Measurements from ENCODE around the gene RGL1. TPM values are rescaled to one million over a fixed set of nuclear protein-coding genes. Genes with fewer than 3 reads are reported as not detected.

RGL1 gene
- total and polyA plus RNA-seq, 9 of the 15 experiments (the other 6 are each of a cell fraction or from before 2014, with no cell fraction given), result under 0.01 to 0.07 (median 0.04) TPM

DNA sequence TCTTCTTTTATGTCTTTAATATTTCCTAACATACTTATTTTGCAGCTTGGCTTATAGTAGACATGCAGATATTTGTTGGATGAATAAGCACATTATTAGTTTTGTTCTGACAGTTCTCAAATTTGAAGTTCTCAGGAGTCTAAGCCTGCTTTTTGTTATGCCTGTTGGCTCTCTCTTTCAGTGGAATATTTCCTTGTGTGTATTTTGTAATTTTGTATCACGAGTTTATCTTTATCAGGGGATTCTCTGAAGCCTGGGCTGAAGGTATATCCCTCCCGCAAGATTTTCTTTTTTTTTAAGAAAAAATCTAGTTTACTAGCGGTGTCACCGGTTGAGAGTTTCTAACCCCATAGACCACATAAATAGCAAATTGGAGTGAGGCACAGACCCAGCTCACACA lies 105.9 kb downstream of the RGL1 start (continued):
- no peak for TF ChIP-seq ZSCAN32 (CRISPR knock-in tag; IDR thresholded peaks at IDR 0.05)
- TF ChIP-seq, protein P1, sequence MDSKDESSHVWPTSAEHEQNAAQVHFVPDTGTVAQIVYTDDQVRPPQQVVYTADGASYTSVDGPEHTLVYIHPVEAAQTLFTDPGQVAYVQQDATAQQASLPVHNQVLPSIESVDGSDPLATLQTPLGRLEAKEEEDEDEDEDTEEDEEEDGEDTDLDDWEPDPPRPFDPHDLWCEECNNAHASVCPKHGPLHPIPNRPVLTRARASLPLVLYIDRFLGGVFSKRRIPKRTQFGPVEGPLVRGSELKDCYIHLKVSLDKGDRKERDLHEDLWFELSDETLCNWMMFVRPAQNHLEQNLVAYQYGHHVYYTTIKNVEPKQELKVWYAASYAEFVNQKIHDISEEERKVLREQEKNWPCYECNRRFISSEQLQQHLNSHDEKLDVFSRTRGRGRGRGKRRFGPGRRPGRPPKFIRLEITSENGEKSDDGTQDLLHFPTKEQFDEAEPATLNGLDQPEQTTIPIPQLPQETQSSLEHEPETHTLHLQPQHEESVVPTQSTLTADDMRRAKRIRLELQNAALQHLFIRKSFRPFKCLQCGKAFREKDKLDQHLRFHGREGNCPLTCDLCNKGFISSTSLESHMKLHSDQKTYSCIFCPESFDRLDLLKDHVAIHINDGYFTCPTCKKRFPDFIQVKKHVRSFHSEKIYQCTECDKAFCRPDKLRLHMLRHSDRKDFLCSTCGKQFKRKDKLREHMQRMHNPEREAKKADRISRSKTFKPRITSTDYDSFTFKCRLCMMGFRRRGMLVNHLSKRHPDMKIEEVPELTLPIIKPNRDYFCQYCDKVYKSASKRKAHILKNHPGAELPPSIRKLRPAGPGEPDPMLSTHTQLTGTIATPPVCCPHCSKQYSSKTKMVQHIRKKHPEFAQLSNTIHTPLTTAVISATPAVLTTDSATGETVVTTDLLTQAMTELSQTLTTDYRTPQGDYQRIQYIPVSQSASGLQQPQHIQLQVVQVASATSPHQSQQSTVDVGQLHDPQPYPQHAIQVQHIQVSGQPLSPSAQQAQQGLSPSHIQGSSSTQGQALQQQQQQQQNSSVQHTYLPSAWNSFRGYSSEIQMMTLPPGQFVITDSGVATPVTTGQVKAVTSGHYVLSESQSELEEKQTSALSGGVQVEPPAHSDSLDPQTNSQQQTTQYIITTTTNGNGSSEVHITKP (IDR thresholded peaks at IDR 0.05; ENCODE audit: partially characterized antibody), result no peak

DNA sequence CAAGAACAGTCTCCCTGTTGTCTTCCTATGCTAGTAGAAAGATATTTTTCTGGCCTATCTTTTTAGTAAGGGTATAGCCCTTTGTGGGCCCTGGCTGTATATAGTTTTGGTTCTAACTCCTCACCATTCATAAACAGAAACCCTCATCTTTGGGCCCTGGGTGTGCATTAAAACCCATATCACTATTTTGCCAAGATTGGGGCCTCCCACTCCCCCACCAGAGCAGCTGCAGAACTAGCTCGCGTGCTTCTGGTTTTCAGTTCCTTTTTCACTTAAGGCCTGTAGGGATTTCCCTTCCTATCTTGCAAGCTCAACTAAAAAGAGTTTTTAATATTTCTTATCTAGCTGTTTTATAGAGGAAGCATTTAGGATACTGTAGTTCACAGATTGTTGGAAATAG lies 106.4 kb downstream of the RGL1 start:
- no peak overlapping the region for H2AFZ ChIP-seq (ENCODE audit: low read depth, low read length)
- no peak for ATAC-seq
- TF ChIP-seq ZNF431 (CRISPR knock-in tag; IDR thresholded peaks at IDR 0.05), result no peak
- no peak for TF ChIP-seq ZNF232 (CRISPR knock-in tag; IDR thresholded peaks at IDR 0.05)
- TF ChIP-seq POLR3G (IDR thresholded peaks at IDR 0.05; ENCODE audit: extremely low read depth, insufficient read length, insufficient replicate concordance), result no peak
- TF ChIP-seq, protein P2, sequence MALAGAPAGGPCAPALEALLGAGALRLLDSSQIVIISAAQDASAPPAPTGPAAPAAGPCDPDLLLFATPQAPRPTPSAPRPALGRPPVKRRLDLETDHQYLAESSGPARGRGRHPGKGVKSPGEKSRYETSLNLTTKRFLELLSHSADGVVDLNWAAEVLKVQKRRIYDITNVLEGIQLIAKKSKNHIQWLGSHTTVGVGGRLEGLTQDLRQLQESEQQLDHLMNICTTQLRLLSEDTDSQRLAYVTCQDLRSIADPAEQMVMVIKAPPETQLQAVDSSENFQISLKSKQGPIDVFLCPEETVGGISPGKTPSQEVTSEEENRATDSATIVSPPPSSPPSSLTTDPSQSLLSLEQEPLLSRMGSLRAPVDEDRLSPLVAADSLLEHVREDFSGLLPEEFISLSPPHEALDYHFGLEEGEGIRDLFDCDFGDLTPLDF (CRISPR knock-in tag; IDR thresholded peaks at IDR 0.05), result no peak
- no peak for TF ChIP-seq SIRT6 (IDR thresholded peaks at IDR 0.05; ENCODE audit: low read depth, low read length)
- TF ChIP-seq DMBX1 (CRISPR knock-in tag; IDR thresholded peaks at IDR 0.05; ENCODE audit: borderline replicate concordance), result no peak
- TF ChIP-seq FOS (IDR thresholded peaks at IDR 0.05; ENCODE audit: extremely low read depth, insufficient read length), result no peak
- TF ChIP-seq, protein P3, sequence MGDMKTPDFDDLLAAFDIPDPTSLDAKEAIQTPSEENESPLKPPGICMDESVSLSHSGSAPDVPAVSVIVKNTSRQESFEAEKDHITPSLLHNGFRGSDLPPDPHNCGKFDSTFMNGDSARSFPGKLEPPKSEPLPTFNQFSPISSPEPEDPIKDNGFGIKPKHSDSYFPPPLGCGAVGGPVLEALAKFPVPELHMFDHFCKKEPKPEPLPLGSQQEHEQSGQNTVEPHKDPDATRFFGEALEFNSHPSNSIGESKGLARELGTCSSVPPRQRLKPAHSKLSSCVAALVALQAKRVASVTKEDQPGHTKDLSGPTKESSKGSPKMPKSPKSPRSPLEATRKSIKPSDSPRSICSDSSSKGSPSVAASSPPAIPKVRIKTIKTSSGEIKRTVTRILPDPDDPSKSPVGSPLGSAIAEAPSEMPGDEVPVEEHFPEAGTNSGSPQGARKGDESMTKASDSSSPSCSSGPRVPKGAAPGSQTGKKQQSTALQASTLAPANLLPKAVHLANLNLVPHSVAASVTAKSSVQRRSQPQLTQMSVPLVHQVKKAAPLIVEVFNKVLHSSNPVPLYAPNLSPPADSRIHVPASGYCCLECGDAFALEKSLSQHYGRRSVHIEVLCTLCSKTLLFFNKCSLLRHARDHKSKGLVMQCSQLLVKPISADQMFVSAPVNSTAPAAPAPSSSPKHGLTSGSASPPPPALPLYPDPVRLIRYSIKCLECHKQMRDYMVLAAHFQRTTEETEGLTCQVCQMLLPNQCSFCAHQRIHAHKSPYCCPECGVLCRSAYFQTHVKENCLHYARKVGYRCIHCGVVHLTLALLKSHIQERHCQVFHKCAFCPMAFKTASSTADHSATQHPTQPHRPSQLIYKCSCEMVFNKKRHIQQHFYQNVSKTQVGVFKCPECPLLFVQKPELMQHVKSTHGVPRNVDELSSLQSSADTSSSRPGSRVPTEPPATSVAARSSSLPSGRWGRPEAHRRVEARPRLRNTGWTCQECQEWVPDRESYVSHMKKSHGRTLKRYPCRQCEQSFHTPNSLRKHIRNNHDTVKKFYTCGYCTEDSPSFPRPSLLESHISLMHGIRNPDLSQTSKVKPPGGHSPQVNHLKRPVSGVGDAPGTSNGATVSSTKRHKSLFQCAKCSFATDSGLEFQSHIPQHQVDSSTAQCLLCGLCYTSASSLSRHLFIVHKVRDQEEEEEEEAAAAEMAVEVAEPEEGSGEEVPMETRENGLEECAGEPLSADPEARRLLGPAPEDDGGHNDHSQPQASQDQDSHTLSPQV (IDR thresholded peaks at IDR 0.05), result no peak
- TF ChIP-seq FOSL1 (tag; conservative IDR thresholded peaks at IDR 0.05), result no peak
- no peak for TF ChIP-seq PML (IDR thresholded peaks at IDR 0.05; ENCODE audit: low read length)
- TF ChIP-seq TRIM28 (IDR thresholded peaks at IDR 0.05), result no peak

More for the DNA sequence above, 106.4 kb downstream of the RGL1 start:
- in situ Hi-C loops (cut with MboI), result no loop called here
- DNase-seq (ENCODE audit: extremely low read depth in 1 of 4, low spot score in 3 of 4), result no peak
- Histone ChIP-seq H3K9ac (ENCODE audit: insufficient read depth in 1 of 2, low read depth in 2 of 2, low read length in 2 of 2) (no peak overlapping the region), H3K4me2 (ENCODE audit: insufficient read depth, low read length) (no peak overlapping the region), H3K36me3 (ENCODE audit: control insufficient read depth, insufficient read depth, low read length) (no peaks in the 10 kb centered on the region), H3K27ac (ENCODE audit: extremely low read depth, low read depth, low read length) (no peak overlapping the region), H3K4me1 (replicated peaks in 1 of 2; ENCODE audit: control insufficient read depth in 2 of 2, insufficient read depth in 2 of 2, low read length in 2 of 2) (peaks cover 0 to 5% of the 10 kb centered on the region in 2 experiments; a peak in 2 of 5 replicates), H3K27me3 (ENCODE audit: control insufficient read depth in 2 of 2, insufficient read depth in 2 of 2, low read length in 2 of 2) (peaks cover 2 to 14% of the 10 kb centered on the region in 2 experiments; a peak in 3 of 5 replicates), H4K20me1 (replicated peaks; ENCODE audit: control insufficient read depth, insufficient read depth, low read length) (no peaks in the 10 kb centered on the region), H3K9me3 (replicated peaks; ENCODE audit: control insufficient read depth, insufficient read depth, low read depth, low read length) (no peaks in the 10 kb centered on the region), H3K79me2 (ENCODE audit: control insufficient read depth, insufficient read depth, low read length) (no peaks in the 10 kb centered on the region), H3K9me1 (ENCODE audit: control insufficient read depth, insufficient read depth, low read length) (no peaks in the 10 kb centered on the region), H3K4me3 (no peak overlapping the region)
- no peak for FAIRE-seq
- no TSS peak for BruUV-seq (replicated peaks)
- intact Hi-C loops (cut with micrococcal nuclease), result loop anchor here (10.0 kb wide), 3 partner anchors 226 to 754 kb away; no protein-coding TSS in a partner anchor
- WGBS (ENCODE audit: insufficient coverage, low coverage, missing lambda C conversion rate), result 5% methylated on average over 2 of the region's 2 CpGs
- CTCF ChIA-PET (ENCODE audit: low intra/inter-chr PET ratio), result no interaction called here
- POLR2A ChIA-PET, result no interaction called here

Data from K562 (cell line).